GM13976 (cell line): Measurements from ENCODE around the gene PFKFB3.

ENCODE experiments used
- DNase-seq: peaks from one replicate; pipeline ENCODE4 v3.0.0; 2012; ENCODE audit warnings: low spot score
- in situ Hi-C: fragments of 300-500 bp; cut with MboI; formaldehyde crosslinking; loops from one replicate; pipeline ENCODE4 v1.12.0; 2022; ENCODE audit warnings: low sequenced_read_pairs, mixed read lengths, inconsistent platforms; ENCODE audit not compliant: unreplicated experiment
- TF ChIP-seq, protein P1 (sequence below): IDR thresholded peaks from 2 replicates; pipeline ENCODE4 v1.5.1; 2012; ENCODE audit warnings: borderline replicate concordance, mild to moderate bottlenecking; ENCODE audit not compliant: insufficient read depth; ENCODE audit errors: extremely low read depth, missing control alignments, control extremely low read depth

Gene PFKFB3

DNA sequence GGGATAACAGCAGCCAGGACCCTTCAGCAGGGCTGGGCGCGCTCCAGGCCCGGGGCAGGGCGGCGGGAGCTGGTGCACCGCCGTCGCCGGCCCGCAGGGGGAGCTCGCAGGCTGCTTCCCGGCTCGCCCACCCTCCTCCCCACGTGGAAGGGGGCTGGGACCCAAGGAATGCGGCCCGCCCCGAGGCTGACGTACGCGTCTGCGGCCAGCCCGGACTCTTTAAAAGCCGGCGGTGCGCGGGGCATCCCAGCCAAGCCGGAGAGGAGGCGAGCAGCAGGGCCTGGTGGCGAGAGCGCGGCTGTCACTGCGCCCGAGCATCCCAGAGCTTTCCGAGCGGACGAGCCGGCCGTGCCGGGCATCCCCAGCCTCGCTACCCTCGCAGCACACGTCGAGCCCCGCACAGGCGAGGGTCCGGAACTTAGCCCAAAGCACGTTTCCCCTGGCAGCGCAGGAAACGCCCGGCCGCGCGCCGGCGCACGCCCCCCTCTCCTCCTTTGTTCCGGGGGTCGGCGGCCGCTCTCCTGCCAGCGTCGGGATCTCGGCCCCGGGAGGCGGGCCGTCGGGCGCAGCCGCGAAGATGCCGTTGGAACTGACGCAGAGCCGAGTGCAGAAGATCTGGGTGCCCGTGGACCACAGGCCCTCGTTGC lies at the start of gene PFKFB3:
Gene PFKFB3 (plus strand): TSS at position 249 of the 647 bp plus-strand sequence. CDS start 329 bp downstream, at position 578.
- in situ Hi-C loops: loop anchor here (10.0 kb wide), 1 partner anchor 202 kb away; no protein-coding TSS in a partner anchor
- TF ChIP-seq, protein P1, sequence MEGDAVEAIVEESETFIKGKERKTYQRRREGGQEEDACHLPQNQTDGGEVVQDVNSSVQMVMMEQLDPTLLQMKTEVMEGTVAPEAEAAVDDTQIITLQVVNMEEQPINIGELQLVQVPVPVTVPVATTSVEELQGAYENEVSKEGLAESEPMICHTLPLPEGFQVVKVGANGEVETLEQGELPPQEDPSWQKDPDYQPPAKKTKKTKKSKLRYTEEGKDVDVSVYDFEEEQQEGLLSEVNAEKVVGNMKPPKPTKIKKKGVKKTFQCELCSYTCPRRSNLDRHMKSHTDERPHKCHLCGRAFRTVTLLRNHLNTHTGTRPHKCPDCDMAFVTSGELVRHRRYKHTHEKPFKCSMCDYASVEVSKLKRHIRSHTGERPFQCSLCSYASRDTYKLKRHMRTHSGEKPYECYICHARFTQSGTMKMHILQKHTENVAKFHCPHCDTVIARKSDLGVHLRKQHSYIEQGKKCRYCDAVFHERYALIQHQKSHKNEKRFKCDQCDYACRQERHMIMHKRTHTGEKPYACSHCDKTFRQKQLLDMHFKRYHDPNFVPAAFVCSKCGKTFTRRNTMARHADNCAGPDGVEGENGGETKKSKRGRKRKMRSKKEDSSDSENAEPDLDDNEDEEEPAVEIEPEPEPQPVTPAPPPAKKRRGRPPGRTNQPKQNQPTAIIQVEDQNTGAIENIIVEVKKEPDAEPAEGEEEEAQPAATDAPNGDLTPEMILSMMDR: peak; percentile 95
- peak; percentile 98 for DNase-seq

DNA sequence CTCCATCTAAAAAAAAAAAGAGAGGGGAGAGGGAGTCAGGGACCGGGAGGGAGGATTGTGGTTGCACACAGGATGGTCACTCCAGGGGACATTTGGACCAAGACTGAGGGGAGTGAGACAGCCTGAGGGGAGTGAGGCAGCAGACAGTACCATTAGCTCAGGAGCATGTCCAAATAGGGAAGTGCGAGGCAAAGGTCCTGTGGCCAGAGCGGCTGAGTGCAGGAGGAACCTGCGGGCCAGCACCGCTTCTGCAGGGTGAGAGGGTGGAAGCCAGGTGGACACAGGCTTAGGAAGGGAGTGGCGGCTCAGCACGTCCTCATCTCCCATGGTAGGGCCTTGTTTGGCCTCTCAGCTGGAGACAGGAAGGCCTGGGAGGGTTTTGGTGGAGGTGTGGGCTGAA lies 48.9 kb upstream of the PFKFB3 start:
- TF ChIP-seq, protein P1: no peak
- in situ Hi-C loops: loop anchor here (5.0 kb wide), 1 partner anchor 42 kb away; no protein-coding TSS in a partner anchor
- DNase-seq: no peak

DNA sequence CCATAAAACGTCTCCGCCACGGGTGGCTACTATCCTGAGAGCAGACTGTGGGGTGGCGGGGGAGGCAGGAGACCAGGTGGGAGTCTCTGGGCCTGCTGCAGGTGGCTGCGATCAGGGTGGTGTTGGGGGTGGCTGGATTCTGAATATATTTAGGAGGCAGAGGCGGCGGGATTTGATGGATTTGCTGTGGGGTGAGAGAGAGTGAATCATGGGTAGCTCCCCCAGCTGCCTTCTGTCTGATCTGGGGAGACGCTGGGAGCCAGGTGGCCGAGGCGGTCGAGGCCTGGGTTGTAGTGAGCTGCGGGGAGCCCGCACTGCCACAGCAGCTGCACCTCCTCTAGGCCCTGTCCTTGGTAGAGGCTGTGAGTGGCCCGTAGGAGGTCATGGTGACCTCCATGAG lies 48.2 kb upstream of the PFKFB3 start:
- in situ Hi-C loops: loop anchor here (5.0 kb wide), 1 partner anchor 42 kb away; no protein-coding TSS in a partner anchor
- no peak for DNase-seq
- TF ChIP-seq, protein P1: no peak

GRCh38 chr10:6158276-6158675 lies 44.5 kb upstream of the PFKFB3 start:
- in situ Hi-C loops: no loop called here
- no peak for DNase-seq
- TF ChIP-seq, protein P1: no peak

- TF ChIP-seq, protein P1: no peak
- DNase-seq: no peak
- in situ Hi-C loops: no loop called here
Observed at GRCh38 chr10:6161921-6162320, 40.8 kb upstream of the PFKFB3 start.

DNA sequence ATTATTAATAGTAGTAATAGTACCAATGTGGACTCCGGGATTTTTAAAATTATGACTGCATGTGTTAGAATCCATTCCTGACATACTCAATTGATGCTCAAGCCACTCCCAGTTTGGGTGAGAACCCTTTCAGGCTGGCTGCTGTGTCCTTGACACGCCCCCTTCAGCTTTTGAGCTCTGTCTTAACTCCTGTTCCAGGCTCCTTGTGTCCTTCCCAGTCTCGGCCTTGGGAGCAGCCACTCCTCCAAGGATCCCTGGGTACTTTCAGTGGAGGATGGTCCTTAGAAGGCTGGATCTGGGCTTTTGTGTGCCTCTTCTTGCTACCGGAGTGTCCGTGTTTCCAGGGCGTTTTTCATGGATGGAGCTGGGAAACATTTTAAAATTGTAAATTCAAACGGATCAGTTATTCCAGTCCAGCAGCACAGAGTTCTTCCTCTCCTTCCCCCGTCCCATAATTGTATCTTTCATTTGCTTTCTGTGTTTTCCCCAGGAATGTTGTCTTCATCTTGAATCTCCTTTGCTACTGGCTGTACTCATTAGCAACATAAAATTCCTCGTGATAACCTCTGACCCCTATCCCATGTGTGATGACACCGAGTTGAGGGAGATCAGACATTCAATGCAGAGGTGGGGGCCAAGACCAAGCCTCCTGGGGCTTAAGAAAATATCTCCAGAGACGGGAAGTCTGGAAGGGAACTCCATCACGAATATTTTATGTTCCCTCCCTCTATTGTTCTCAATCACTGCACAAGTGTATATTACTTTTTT lies 40.0 kb upstream of the PFKFB3 start:
- in situ Hi-C loops: no loop called here
- TF ChIP-seq, protein P1: no peak
- DNase-seq: no peak
